Measurements from ENCODE around the gene TPRG1. TPM values are rescaled to one million over a fixed set of nuclear protein-coding genes. Genes with fewer than 3 reads are reported as not detected.

TPRG1 gene
- total RNA-seq, 1 donor from 2014 or later, result 3.3 TPM

DNA sequence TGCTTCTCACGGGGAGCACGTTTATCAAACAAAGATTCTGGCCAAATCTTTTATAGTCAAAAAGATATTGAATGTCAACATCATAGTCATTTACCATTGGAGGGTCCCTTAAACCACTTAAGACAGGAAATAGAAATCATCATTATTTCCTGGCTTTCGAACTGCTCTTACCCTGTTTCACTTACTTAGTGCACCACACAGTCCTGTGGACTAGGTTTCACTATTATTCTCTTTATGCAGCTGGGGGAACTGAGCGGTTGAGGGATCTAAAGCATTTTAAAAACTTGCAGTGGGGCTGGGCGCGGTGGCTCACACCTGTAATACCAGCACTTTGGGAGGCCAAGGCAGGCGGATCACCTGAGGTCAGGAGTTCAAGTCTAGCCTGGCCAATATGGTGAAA, 13.7 kb upstream of the TPRG1 start:
- intact Hi-C loops (cut with DNase I), result no loop called here
- DNase-seq (ENCODE audit: missing footprints), result no peak
- no peak for ATAC-seq

DNA sequence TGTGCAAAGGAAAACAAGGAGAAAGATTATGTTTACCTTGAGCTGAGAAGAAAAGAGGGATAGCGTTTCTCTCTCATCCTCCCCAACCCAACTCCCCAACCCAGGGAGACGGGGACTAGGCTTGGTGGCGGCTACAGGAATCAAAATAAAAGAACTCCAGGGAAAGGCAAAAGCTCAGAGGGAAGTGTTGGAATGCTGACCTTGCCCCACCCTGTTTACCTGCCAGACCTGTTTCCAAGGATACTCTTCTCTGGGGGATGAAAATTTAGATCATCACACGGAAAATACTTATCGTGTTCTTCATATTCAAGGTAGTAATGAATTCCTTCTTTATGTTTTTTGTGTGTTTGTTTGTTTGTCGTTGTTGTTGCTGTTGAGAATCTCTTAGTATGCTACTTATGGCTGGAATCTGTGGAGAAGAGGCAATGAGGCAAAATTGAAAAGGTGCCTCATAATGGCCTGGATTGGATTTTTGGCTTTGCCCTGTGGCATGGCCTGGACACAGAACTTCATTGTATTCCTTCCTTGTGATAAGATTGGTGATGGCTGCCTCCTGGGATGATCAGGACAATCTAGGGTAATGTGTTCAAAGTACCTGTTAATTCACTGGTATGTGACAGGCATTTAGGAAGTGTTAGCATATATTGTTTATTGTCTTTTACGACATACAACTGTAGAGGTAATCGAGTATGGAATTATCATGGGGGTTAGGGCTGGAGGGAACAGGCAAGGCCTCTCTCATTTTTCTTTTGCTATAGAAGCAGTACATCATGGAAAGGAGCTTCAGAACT, 11.1 kb upstream of the TPRG1 start:
- ATAC-seq (no peak), DNase-seq (ENCODE audit: missing footprints) (no peak)
- intact Hi-C loops (cut with DNase I), result no loop called here

DNA sequence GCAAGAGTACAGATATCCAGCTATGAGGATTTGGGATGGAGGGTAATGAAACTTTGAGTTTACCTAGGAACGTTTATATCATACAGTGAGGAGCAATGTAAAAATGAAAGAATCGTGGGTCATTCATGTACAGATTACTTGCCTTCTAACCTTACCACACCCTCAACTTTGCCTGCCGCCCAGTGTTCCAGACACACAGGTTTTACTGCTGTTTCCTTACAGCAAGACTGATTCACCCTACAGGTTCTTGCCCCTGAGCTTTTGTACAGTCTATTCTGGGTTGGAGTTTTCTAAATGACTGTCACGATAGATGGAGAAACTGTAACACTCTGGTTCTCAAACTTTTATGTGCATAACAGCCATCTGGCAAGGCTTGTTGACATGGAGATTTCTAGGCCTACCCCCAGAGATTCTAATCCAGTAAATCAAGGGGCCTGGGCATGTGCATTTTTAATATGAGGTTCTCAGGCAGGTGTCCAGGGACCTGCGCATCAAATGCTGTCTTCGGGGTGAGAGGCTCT, 6.6 kb upstream of the TPRG1 start:
- DNase-seq (ENCODE audit: missing footprints) (no peak), ATAC-seq (no peak)
- intact Hi-C loops (cut with DNase I), result no loop called here

DNA sequence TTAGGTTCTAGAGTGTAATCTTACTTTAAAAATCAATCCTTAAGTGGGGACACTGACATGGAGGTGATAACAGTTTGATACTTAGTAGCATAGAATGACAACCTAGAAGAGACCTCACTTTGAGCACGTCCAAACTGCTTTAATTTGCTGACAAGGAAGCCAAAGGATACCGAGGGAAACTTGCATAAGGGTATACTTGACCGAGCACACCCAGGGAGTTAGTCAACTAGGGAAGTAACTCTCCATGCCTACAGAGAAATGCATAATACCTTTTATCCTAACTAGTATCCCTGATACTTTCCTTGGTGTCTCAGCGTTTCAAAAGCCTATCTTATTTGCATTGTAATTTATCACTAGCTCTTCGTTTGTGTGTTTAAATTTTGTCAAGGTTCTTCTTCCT, 5.5 kb upstream of the TPRG1 start:
- DNase-seq (ENCODE audit: missing footprints) (no peak), ATAC-seq (no peak)
- intact Hi-C loops (cut with DNase I), result no loop called here

DNA sequence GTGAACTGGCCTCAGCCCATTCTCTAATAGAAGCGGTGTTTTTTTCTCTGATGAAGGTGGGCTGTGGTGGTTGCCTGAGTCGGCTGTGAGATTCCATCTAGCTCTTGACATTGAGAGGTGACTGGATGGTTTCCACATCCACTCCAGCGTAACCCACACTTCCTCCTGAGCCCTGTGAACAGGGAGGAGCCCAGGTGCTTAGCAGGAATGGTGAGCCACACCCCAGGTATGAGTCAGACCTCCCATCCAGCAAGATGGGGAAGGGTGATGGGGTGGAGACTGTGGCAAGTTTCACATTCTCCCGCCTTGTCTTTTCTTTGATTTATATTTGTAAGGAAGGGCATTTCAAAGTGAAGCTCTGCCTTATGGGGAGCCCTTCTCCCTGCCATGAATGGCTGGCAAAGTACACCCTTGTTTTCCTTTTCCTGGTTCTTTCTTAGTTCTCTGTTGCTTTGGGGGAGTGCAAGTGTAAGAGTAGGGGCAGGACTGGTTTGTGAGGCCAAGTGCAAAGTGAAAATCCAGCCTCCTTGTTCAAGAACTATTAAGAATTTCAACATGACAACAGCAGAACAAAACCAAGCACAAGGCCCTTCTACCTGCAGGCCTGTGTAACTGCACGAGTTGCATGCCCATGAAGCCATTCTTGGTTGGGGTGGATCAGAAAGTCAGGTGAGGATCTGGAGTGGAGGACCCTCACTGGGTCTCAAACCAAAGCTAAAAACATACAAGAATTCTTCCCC, 4.6 kb upstream of the TPRG1 start:
- intact Hi-C loops (cut with DNase I), result no loop called here
- no peak for DNase-seq (ENCODE audit: missing footprints)
- no peak for ATAC-seq

DNA sequence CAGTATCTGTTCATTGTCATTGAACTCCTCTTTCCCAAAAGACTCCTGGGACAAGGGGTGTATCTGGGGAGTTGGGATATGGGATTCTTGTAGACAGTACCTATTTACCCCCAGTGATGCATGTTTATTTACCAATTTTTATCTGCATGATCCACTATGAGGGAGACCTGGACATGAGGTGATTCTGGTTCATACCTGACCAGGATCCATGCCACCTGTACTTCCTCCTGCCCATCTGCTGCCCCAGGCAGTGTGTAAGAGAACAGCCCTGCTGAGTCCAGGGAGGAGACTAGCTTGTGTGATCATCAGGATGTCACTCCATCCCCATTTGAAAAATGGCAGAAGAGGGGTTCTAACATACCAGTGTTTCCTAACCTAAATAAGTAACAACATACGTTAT, 3.1 kb upstream of the TPRG1 start:
- DNase-seq (ENCODE audit: missing footprints) (no peak), ATAC-seq (no peak)

DNA sequence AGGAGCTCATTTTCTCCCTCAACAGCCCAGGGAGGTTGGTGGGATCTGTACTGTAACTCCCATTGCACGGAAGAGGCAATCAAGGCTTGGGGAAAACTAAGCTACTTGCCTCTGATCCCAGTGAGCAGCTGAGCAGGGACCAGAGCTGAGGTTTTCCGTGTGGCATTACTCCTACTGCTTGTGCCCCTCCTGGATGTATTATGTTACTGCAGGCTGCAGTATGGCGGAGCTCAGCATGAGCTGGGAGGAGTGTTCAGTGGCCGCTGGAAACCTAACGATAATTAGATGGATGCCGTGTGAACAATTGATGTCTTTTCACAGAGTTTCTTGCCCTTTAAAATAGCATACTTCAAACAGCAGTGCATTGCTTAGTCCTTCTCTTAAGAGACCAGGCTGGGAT, 2.0 kb upstream of the TPRG1 start:
- intact Hi-C loops (cut with DNase I), result no loop called here
- DNase-seq (ENCODE audit: missing footprints) (no peak), ATAC-seq (no peak)

More for the DNA sequence above, 3.1 kb upstream of the TPRG1 start:
- intact Hi-C loops (cut with DNase I), result no loop called here

DNA sequence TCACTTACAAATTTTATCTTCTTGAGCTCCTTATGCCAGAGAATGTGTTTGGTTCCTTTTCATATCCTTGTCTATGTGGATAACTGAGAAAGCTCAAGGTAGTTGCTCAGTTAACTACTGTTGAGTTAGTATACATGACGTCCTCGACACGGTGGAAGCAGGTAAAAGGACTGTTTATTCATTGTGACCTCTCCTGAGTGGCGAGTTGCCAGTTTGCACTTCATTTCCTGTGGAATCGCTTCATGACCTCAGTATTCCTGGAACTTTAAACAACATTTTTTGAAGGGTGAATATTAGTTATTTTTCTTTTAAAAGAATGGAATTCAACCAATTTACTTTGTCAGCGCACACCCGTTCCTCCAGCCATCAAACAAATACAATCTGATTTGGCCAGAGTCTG, 1.2 kb upstream of the TPRG1 start:
- intact Hi-C loops (cut with DNase I), result no loop called here
- ATAC-seq, result no peak
- DNase-seq (ENCODE audit: missing footprints), result no peak

DNA sequence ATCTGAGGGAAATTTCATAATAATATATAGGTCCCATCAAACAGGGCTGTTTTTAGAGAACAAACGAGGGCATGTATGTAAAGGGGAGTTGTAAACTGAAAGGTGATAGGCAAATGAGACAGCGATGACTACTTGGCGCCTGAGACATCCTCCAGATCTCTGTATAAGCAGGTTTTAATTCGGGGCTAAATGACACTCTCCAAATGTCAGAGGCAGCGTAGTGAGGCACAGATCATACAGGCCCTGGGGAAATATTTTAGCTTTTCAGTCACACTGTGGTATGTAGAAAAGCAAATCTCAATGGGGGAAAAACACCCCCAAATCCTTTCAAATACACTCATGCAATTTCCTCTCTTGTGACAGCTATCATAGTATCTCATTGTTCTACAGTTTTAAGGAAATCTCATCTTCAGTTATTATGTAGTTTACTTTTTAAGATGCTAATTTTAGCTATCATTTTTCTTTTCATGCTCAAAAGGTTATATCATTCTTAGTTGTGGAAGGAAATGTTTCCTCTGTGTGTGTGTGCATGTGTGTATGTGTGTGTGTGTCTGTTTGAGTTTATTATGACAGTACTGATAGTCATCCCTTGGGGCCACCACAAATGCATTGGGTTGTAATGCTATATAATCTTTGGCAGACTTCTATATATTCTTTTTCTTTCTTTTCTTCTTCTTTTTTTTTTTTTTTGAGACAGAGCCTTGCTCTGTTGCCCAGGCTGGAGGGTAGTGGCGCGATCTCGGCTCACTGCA, 1.1 kb downstream of the TPRG1 start:
- DNase-seq (ENCODE audit: missing footprints), result no peak
- intact Hi-C loops (cut with DNase I), result no loop called here

DNA sequence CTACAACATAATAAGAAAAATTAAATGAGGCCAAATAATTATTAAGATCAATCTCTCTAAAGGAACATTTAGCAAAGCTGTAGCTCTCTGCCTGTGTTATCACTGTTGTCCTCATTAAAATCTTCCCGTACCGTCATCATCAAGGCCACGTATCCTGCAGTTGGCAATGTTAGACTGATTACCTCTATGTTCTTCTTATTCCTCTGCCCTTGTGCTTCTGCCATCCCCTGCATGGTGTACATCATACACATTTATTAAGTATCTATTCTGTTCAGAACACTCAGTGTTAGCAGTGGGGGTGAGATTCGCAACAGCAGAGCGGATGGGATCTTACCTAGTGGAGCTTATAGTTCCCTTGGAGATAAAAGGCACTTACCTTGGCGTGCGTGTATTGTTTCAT, 12.8 kb downstream of the TPRG1 start:
- ATAC-seq (no peak), DNase-seq (ENCODE audit: missing footprints) (no peak)
- intact Hi-C loops (cut with DNase I), result no loop called here

More for the DNA sequence above, 1.1 kb downstream of the TPRG1 start:
- no peak for ATAC-seq

DNA sequence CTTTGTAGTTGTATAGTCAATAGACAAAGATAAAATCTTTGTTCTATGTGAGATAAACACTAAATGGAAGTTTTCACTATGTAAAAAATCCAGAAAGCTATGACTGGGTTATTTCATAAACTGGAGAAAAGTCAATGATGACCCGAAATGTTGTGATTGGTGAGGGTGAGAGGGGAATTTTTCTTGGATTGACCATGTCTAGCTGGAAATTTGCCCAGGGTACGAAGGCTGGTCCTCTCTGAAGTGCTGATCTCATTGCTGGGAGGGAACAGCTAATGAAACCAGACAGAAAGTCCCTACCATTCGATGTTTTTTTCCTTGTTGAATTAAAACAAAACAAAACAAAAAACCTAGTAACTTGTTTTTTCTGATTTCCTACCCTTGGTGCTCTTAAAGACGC, 14.3 kb downstream of the TPRG1 start:
- intact Hi-C loops (cut with DNase I), result no loop called here
- DNase-seq (ENCODE audit: missing footprints), result no peak
- ATAC-seq, result peak; percentile 56

DNA sequence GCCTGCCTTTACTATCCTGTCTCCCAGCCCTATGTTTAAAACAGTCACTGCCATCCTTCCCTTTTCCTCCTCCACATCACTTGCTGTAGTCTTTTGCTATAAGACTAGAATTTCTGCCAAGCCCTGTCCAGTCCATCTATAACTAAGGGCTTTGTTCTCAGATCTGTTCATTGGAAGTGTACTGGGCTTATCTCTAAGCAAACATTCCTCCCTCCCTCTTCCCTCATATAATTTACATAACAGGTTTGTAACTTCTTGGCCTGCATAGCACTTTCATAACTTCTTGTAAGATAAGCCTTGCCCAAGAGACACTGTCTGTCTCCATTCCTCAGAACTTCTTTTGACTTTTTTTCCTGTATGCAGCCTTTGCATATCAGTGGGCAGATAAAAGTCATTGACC, 16.7 kb downstream of the TPRG1 start:
- no peak for DNase-seq (ENCODE audit: missing footprints)
- peak; percentile 87 for ATAC-seq
- intact Hi-C loops (cut with DNase I), result no loop called here

DNA sequence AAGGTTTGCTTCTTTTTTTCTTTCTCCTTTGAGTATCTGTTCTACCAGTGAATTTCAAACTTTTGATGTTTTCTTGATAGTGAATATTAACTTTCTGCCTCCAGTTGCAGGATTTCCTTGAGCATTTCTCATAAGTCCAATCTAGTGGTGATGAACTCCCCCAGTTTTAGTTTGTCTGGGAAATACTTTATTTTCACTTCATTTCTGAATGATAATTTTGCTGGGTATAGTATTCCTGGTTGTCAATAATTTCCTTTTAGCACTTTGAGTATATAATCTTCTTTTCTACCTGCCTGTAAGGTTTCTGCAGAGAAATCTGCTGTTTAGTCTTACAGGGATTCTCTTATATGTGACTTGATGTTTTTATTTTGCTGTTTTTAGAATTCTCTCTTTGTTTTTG, 21.0 kb downstream of the TPRG1 start:
- no peak for ATAC-seq
- no peak for DNase-seq (ENCODE audit: missing footprints)
- intact Hi-C loops (cut with DNase I), result no loop called here

DNA sequence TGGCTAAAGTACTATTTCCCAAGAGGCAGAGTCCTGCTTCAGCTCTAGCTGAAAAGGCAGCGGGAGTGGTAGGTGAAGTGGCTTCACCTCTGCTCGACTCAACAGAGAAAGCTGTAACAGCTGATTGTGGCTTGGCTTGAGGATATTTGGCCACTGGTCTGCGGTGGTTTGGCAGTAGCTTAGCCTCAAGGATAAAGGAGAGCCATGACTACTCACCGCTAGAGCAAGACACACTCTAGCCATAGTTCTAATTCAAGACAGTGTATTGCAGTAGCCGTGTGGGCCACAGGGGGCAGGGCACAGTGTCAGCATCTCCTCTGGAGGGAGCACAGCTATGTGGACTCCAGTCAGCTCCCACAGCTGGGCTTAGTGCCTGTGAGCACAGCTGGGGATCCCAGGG, 23.5 kb downstream of the TPRG1 start:
- intact Hi-C loops (cut with DNase I), result no loop called here
- DNase-seq (ENCODE audit: missing footprints) (no peak), ATAC-seq (no peak)

DNA sequence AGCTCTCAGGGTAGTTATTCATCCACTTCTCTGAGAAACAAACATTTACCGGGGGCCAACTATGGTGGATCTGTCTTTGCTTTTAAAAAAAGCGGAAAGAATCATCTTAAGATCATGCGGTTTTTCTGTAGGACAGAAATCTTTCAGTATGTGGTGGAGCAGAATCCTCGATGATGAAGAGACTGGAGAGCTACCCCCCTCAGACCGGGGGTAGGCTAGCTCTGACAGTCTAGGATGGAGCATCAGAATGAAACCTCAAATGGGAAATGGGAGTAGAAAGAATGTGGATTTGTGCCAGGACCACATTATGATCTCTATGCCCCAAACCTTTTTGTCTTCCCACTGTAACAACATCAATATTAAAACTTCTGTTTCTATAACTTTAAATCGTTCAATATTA, 30.3 kb downstream of the TPRG1 start:
- intact Hi-C loops (cut with DNase I), result no loop called here
- ATAC-seq, result no peak

DNA sequence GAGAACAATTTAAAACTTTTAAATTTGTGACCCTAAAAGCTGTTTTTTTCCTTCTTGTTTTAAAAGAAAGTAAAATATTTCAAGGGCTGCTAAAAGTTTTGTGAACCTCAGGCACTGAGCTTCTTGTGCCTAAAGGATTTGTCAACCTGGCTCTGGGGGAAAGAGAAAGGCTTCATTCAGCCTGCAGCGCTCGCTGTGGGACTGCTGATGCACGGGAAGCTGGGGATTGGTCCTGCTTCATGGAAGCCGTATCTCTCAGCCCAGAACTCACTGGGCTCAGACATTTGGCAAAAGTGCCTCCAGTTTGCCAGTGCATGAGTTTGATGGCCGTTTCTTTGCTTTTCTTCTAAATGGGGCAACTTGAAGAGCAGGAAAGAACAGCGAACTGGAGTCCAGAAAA, 30.8 kb downstream of the TPRG1 start:
- intact Hi-C loops (cut with DNase I), result no loop called here
- DNase-seq (ENCODE audit: missing footprints), result peak; percentile 45

More for the DNA sequence above, 30.3 kb downstream of the TPRG1 start:
- DNase-seq (ENCODE audit: missing footprints), result no peak

DNA sequence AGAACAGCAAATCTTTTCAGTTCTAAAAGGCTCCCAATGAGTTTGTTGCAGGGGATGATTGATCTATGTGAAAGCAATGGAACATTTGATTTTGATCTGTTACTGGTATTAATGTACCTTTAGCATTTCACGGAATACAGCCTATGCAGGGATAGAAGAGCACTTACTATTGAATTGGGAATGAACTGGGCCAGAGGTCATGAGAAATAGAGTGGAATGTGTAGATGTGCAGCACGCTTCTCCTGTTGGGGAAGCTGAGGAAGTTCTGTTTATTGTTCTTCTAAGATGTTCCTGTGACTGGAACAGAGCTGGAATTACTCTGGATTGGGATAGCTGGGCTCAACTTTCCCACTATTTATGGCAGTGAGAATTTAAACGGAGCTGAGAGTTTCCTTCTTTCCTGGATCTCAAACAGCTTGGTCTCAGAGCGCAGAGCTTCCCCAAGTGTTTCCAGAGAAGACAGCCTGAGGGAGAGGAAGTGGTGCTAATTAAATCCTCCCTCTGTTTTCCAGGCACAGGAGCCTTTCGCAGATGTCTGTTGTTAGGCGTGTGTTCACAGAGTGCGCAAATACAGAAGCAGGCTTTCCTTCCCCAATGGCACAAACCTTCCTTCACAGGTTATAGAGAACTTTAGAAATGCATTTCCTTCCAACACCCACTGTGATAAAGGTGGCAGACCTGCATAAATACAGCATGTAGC, 32.5 kb downstream of the TPRG1 start:
- ATAC-seq (no peak), DNase-seq (ENCODE audit: missing footprints) (no peak)
- intact Hi-C loops (cut with DNase I), result no loop called here

More for the DNA sequence above, 30.8 kb downstream of the TPRG1 start:
- ATAC-seq, result no peak

DNA sequence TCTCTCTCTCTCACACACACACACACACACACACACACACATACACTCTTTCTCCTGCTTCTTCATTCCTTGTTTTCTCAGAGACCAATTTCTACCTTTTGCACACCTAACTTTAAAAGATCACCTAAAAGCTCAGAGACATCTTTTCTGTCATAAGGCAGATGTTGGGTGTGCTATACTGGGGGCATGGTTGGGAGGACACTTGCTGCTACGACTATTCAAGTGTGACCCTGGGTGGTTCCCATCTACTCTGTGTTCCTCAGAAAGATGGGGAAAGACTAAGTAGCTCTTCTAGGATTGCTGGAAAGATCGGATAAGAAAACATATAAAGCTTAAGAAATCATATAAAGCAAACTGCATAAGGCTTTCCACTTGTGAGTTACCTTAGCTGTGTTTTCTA, 33.2 kb downstream of the TPRG1 start:
- no peak for ATAC-seq
- no peak for DNase-seq (ENCODE audit: missing footprints)
- intact Hi-C loops (cut with DNase I), result no loop called here

DNA sequence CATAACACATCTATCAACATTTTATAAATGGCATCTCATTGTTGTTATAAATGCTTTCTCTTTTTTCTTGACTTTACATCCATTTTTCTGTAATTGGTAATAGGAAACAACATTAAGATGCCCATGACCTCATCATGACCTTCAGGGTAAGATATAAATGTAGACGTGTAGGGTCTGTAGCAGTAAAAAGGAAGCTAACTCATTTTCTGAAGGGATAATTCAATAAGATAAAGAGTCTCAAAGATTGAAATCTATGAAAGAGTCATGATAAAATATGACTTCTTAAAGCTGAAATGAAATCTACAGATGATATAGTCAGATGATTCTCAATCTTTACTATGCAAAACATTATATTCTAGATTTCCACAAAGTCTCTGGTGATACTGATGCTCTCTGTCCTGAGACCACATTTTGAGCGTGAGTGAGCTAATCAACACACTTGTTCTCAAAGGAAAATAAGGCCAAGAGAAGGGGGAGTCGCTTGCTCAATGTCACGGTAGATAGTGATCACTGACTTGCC, 38.5 kb downstream of the TPRG1 start:
- DNase-seq (ENCODE audit: missing footprints) (no peak), ATAC-seq (no peak)
- intact Hi-C loops (cut with DNase I), result no loop called here

Measured in Right ventricle myocardium inferior (tissue), 1 donor.